ENCODE results near the gene KLHL1. TPM values are rescaled to one million over a fixed set of nuclear protein-coding genes. Genes with fewer than 3 reads are reported as not detected.

Gene KLHL1
- total and polyA plus RNA-seq, 4 donors: not detected

DNA sequence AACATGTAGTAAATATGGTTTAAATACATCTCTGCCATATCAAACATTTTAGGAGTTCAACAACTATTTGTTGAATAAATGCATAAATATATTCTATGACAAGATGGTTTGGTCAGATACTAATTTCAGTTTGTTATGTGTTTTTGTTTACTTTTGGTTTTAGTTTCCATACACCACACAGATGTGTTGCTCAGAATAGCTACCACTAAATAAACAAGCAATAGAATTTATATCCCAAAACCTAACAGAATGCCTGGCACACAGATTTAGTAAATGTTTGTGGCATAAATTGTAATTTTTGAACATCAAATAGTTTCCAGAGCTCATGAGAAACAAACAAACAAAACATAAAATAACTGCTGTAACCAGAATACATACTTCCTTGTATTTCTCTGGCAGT, 127.5 kb downstream of the KLHL1 start:
- TF ChIP-seq EGR1 (IDR thresholded peaks at IDR 0.05; ENCODE audit: low read depth in 2 of 2) (no peak), NR2F2 (IDR thresholded peaks at IDR 0.05) (no peak), GABPA (IDR thresholded peaks at IDR 0.05 in 1 of 2, conservative IDR thresholded peaks at IDR 0.05 in 1 of 2) (no peak), RAD21 (IDR thresholded peaks at IDR 0.05) (no peak), TAF1 (conservative IDR thresholded peaks at IDR 0.05) (no peak)
- TF ChIP-seq, protein P1, sequence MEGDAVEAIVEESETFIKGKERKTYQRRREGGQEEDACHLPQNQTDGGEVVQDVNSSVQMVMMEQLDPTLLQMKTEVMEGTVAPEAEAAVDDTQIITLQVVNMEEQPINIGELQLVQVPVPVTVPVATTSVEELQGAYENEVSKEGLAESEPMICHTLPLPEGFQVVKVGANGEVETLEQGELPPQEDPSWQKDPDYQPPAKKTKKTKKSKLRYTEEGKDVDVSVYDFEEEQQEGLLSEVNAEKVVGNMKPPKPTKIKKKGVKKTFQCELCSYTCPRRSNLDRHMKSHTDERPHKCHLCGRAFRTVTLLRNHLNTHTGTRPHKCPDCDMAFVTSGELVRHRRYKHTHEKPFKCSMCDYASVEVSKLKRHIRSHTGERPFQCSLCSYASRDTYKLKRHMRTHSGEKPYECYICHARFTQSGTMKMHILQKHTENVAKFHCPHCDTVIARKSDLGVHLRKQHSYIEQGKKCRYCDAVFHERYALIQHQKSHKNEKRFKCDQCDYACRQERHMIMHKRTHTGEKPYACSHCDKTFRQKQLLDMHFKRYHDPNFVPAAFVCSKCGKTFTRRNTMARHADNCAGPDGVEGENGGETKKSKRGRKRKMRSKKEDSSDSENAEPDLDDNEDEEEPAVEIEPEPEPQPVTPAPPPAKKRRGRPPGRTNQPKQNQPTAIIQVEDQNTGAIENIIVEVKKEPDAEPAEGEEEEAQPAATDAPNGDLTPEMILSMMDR (IDR thresholded peaks at IDR 0.05; ENCODE audit: low read depth, low read length, missing input control): no peak
- TF ChIP-seq, protein P2, sequence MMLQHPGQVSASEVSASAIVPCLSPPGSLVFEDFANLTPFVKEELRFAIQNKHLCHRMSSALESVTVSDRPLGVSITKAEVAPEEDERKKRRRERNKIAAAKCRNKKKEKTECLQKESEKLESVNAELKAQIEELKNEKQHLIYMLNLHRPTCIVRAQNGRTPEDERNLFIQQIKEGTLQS (IDR thresholded peaks at IDR 0.05): no peak
- no peak overlapping the region for H3K27ac ChIP-seq (ENCODE audit: low read depth in 1 of 2, low read length in 2 of 2)
- H3K4me3 ChIP-seq (ENCODE audit: low read depth in 1 of 3, low read length in 3 of 3): no peak overlapping the region
- no peaks in the 10 kb centered on the region for H3K27me3 ChIP-seq (ENCODE audit: control insufficient read depth in 4 of 4, insufficient read depth in 4 of 4, low read length in 3 of 4)
- no peak for DNase-seq (ENCODE audit: low spot score)
- no peak overlapping the region for H3K9ac ChIP-seq (ENCODE audit: low read depth in 1 of 2, low read length in 2 of 2)
- no peaks in the 10 kb centered on the region for H3K4me1 ChIP-seq (ENCODE audit: control insufficient read depth in 4 of 4, insufficient read depth in 4 of 4, low read length in 3 of 4)
- no peaks in the 10 kb centered on the region for H3K36me3 ChIP-seq (ENCODE audit: control insufficient read depth in 4 of 4, insufficient read depth in 3 of 4, low read depth in 1 of 4, low read length in 3 of 4)
- H3K9me3 ChIP-seq (ENCODE audit: control insufficient read depth in 4 of 4, low read length in 3 of 4): no peaks in the 10 kb centered on the region

GRCh38 chr13:69975496-69975895, 132.8 kb downstream of the KLHL1 start:
- no peak overlapping the region for H3K27ac ChIP-seq (ENCODE audit: low read depth in 1 of 2, low read length in 2 of 2)
- 75% methylated on average over 2 of the region's 2 CpGs for WGBS
- no peaks in the 10 kb centered on the region for H3K4me1 ChIP-seq (ENCODE audit: control insufficient read depth in 4 of 4, insufficient read depth in 4 of 4, low read length in 3 of 4)
- no peak overlapping the region for H3K9ac ChIP-seq (ENCODE audit: low read depth in 1 of 2, low read length in 2 of 2)
- no peaks in the 10 kb centered on the region for H3K36me3 ChIP-seq (ENCODE audit: control insufficient read depth in 4 of 4, insufficient read depth in 3 of 4, low read depth in 1 of 4, low read length in 3 of 4)
- H3K27me3 ChIP-seq (ENCODE audit: control insufficient read depth in 4 of 4, insufficient read depth in 4 of 4, low read length in 3 of 4): no peaks in the 10 kb centered on the region
- no peak overlapping the region for H3K4me3 ChIP-seq (ENCODE audit: low read depth in 1 of 3, low read length in 3 of 3)
- TF ChIP-seq RXRA (IDR thresholded peaks at IDR 0.05): no peak
- no peak for DNase-seq (ENCODE audit: low spot score)
- no peaks in the 10 kb centered on the region for H3K9me3 ChIP-seq (ENCODE audit: control insufficient read depth in 4 of 4, low read length in 3 of 4)

DNA sequence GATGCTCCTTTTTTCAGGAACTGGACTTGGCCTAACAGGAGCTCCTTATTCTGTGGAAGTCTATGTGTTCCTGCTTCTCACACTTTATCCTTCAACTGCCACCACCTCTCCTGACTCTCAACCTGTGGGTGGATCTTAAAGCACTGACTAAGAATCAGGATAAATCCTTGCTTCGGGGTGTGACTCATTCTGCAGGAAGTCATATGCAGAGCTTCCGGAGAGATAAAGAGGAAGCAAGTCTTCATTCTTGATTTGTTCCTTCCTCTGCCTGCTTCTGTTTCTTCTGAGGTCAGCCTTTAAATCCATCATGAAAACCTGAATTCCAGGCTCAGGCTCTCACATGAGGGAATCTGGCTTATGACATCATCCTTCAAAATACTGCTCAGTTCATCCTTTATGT, 137.7 kb downstream of the KLHL1 start:
- Histone ChIP-seq H3K9ac (ENCODE audit: low read depth in 1 of 2, low read length in 2 of 2) (no peak overlapping the region), H3K9me3 (ENCODE audit: control insufficient read depth in 4 of 4, low read length in 3 of 4) (no peaks in the 10 kb centered on the region), H3K27ac (ENCODE audit: low read depth in 1 of 2, low read length in 2 of 2) (no peak overlapping the region), H3K36me3 (ENCODE audit: control insufficient read depth in 4 of 4, insufficient read depth in 3 of 4, low read depth in 1 of 4, low read length in 3 of 4) (no peaks in the 10 kb centered on the region), H3K27me3 (ENCODE audit: control insufficient read depth in 4 of 4, insufficient read depth in 4 of 4, low read length in 3 of 4) (no peaks in the 10 kb centered on the region), H3K4me3 (ENCODE audit: low read depth in 1 of 3, low read length in 3 of 3) (no peak overlapping the region), H3K4me1 (ENCODE audit: control insufficient read depth in 4 of 4, insufficient read depth in 4 of 4, low read length in 3 of 4) (no peaks in the 10 kb centered on the region)
- TF ChIP-seq, protein P1 (IDR thresholded peaks at IDR 0.05; ENCODE audit: low read depth, low read length, missing input control): no peak
- no peak for TF ChIP-seq SP1 (IDR thresholded peaks at IDR 0.05)
- TF ChIP-seq NR2F2 (IDR thresholded peaks at IDR 0.05): no peak
- TF ChIP-seq, protein P2 (IDR thresholded peaks at IDR 0.05): no peak
- no peak for TF ChIP-seq FOXA1 (IDR thresholded peaks at IDR 0.05)
- TF ChIP-seq JUND (IDR thresholded peaks at IDR 0.05): no peak
- TF ChIP-seq RAD21 (IDR thresholded peaks at IDR 0.05): no peak
- no peak for TF ChIP-seq YY1 (IDR thresholded peaks at IDR 0.05)
- TF ChIP-seq EGR1 (IDR thresholded peaks at IDR 0.05; ENCODE audit: low read depth in 2 of 2): no peak
- no peak for TF ChIP-seq HNF4A (conservative IDR thresholded peaks at IDR 0.05)
- TF ChIP-seq HNF4G (IDR thresholded peaks at IDR 0.05): no peak
- no peak for TF ChIP-seq FOXA2 (IDR thresholded peaks at IDR 0.05)
- TF ChIP-seq GABPA (IDR thresholded peaks at IDR 0.05 in 1 of 2, conservative IDR thresholded peaks at IDR 0.05 in 1 of 2): no peak
- TF ChIP-seq, protein P3, sequence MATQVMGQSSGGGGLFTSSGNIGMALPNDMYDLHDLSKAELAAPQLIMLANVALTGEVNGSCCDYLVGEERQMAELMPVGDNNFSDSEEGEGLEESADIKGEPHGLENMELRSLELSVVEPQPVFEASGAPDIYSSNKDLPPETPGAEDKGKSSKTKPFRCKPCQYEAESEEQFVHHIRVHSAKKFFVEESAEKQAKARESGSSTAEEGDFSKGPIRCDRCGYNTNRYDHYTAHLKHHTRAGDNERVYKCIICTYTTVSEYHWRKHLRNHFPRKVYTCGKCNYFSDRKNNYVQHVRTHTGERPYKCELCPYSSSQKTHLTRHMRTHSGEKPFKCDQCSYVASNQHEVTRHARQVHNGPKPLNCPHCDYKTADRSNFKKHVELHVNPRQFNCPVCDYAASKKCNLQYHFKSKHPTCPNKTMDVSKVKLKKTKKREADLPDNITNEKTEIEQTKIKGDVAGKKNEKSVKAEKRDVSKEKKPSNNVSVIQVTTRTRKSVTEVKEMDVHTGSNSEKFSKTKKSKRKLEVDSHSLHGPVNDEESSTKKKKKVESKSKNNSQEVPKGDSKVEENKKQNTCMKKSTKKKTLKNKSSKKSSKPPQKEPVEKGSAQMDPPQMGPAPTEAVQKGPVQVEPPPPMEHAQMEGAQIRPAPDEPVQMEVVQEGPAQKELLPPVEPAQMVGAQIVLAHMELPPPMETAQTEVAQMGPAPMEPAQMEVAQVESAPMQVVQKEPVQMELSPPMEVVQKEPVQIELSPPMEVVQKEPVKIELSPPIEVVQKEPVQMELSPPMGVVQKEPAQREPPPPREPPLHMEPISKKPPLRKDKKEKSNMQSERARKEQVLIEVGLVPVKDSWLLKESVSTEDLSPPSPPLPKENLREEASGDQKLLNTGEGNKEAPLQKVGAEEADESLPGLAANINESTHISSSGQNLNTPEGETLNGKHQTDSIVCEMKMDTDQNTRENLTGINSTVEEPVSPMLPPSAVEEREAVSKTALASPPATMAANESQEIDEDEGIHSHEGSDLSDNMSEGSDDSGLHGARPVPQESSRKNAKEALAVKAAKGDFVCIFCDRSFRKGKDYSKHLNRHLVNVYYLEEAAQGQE (IDR thresholded peaks at IDR 0.05): no peak
- no peak for TF ChIP-seq TAF1 (conservative IDR thresholded peaks at IDR 0.05)
- TF ChIP-seq RXRA (IDR thresholded peaks at IDR 0.05): no peak
- TF ChIP-seq, protein P4, sequence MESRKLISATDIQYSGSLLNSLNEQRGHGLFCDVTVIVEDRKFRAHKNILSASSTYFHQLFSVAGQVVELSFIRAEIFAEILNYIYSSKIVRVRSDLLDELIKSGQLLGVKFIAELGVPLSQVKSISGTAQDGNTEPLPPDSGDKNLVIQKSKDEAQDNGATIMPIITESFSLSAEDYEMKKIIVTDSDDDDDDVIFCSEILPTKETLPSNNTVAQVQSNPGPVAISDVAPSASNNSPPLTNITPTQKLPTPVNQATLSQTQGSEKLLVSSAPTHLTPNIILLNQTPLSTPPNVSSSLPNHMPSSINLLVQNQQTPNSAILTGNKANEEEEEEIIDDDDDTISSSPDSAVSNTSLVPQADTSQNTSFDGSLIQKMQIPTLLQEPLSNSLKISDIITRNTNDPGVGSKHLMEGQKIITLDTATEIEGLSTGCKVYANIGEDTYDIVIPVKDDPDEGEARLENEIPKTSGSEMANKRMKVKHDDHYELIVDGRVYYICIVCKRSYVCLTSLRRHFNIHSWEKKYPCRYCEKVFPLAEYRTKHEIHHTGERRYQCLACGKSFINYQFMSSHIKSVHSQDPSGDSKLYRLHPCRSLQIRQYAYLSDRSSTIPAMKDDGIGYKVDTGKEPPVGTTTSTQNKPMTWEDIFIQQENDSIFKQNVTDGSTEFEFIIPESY (IDR thresholded peaks at IDR 0.05): no peak
- no peak for TF ChIP-seq MAX (IDR thresholded peaks at IDR 0.05)
- DNase-seq (ENCODE audit: low spot score): no peak
- 49% methylated on average over 2 of the region's 2 CpGs for WGBS

Data from liver (tissue), 9 donors.